H1 (cell line): ENCODE data around the gene DNAH10. TPM values are rescaled to one million over a fixed set of nuclear protein-coding genes. Genes with fewer than 3 reads are reported as not detected.

ENCODE experiments used
- CTCF ChIA-PET: fragments of 300-600 bp; sonication (Branson Sonifier 250); formaldehyde crosslinking; loops from one replicate; lab custom pipeline; 2021; ENCODE audit not compliant: partially characterized antibody; lab: Charles Lee
- POLR2A ChIA-PET: fragments of 300-600 bp; sonication (Branson Sonifier 250); formaldehyde crosslinking; loops from one replicate; lab custom pipeline; 2021; ENCODE audit warnings: inconsistent platforms; ENCODE audit not compliant: partially characterized antibody; lab: Charles Lee
- DNase-seq, 2 experiments: peaks; one replicate each; pipeline versions ENCODE4 v3.0.0 to v3.0.0-alpha.2; 2010 to 2022; ENCODE audit warnings: low spot score in 2 of 2, low read depth in 1 of 2, mixed read lengths in 1 of 2
- FAIRE-seq: peaks from 2 replicates; lab custom pipeline; 2011; peaks lifted over from hg19 to GRCh38; lab: Jason Lieb, UNC
- H2AFZ ChIP-seq: 2 replicates; pipeline ENCODE4 v1.8.1; 2012; ENCODE audit warnings: low read length, inconsistent platforms
- H2AK5ac ChIP-seq: 2 replicates; pipeline ENCODE4 v1.6.1; 2013; ENCODE audit warnings: low read depth, low read length
- H2BK120ac ChIP-seq: replicated peaks from 2 replicates; pipeline ENCODE3; 2013; ENCODE audit warnings: low read depth, low read length, inconsistent platforms
- H2BK12ac ChIP-seq: 2 replicates; pipeline ENCODE4 v1.6.1; 2013; ENCODE audit warnings: low read depth, low read length
- H2BK15ac ChIP-seq: 2 replicates; pipeline ENCODE4 v1.6.1; 2013; ENCODE audit warnings: low read length
- H2BK20ac ChIP-seq: 2 replicates; pipeline ENCODE4 v1.6.1; 2013; ENCODE audit warnings: low read length
- H2BK5ac ChIP-seq: 2 replicates; pipeline ENCODE4 v1.6.1; 2013; ENCODE audit warnings: low read depth, low read length
- H3K14ac ChIP-seq: 2 replicates; pipeline ENCODE4 v1.6.1; 2013; ENCODE audit warnings: inconsistent platforms; ENCODE audit not compliant: insufficient read length
- H3K18ac ChIP-seq: 2 replicates; pipeline ENCODE4 v1.6.1; 2013; ENCODE audit warnings: low read length; ENCODE audit errors: extremely low read depth
- H3K23ac ChIP-seq: 2 replicates; pipeline ENCODE4 v1.6.1; 2013; ENCODE audit warnings: inconsistent platforms; ENCODE audit not compliant: insufficient read length
- H3K23me2 ChIP-seq: 2 replicates; pipeline ENCODE4 v1.6.1; 2013; ENCODE audit warnings: low read depth, low read length
- H3K27ac ChIP-seq: 2 replicates; pipeline ENCODE4 v1.6.1; 2011; ENCODE audit warnings: low read depth, low read length, inconsistent platforms
- H3K27me3 ChIP-seq, 4 experiments: replicated peaks in 1 of 4; 1 replicate in 1 of 4; 2 replicates in 3 of 4; pipeline versions ENCODE4 v1.6.1 to v1.8.1; 2011 to 2013; ENCODE audit warnings: low read length in 3 of 4, mild to moderate bottlenecking in 3 of 4, inconsistent platforms in 2 of 4, mixed read lengths in 2 of 4, moderate library complexity in 1 of 4; ENCODE audit not compliant: control insufficient read depth in 3 of 4, insufficient read depth in 3 of 4; ENCODE audit errors: extremely low read depth in 1 of 4
- H3K36me3 ChIP-seq, 4 experiments: 2 replicates each; pipeline versions ENCODE4 v1.6.1 to v1.8.1; 2011 to 2013; ENCODE audit warnings: mild to moderate bottlenecking in 4 of 4, low read length in 3 of 4, moderate library complexity in 2 of 4, control low read depth in 1 of 4, inconsistent platforms in 1 of 4; ENCODE audit not compliant: insufficient read depth in 4 of 4, control insufficient read depth in 2 of 4
- H3K4ac ChIP-seq: replicated peaks from 2 replicates; pipeline ENCODE3; 2013; ENCODE audit warnings: low read length, low read depth, mixed read lengths, inconsistent platforms; ENCODE audit not compliant: insufficient read length
- H3K4me1 ChIP-seq, 4 experiments: replicated peaks in 1 of 4; 1 replicate in 1 of 4; 2 replicates in 3 of 4; pipeline versions ENCODE4 v1.6.1 to v1.8.1; 2011 to 2013; ENCODE audit warnings: low read length in 3 of 4, inconsistent platforms in 2 of 4, mixed read lengths in 1 of 4; ENCODE audit not compliant: insufficient read depth in 4 of 4, control insufficient read depth in 3 of 4
- H3K4me2 ChIP-seq, 2 experiments: 2 replicates each; pipeline versions ENCODE4 v1.6.1 to v1.8.1; 2011 to 2013; ENCODE audit warnings: low read depth in 2 of 2, low read length in 2 of 2, control low read depth in 1 of 2, inconsistent platforms in 1 of 2, mild to moderate bottlenecking in 1 of 2; ENCODE audit not compliant: insufficient read depth in 1 of 2
- H3K4me3 ChIP-seq, 4 experiments: fragments of 200-600, 300-600 bp in 1 of 4; sonication (generic), shearing (Covaris generic), sonication (Bioruptor Twin) in 1 of 4; 2 replicates each; pipeline versions ENCODE4 v1.5.1 to v1.8.1; 2011 to 2016; ENCODE audit warnings: low read length in 4 of 4, low read depth in 3 of 4, control low read depth in 2 of 4, inconsistent platforms in 2 of 4, mild to moderate bottlenecking in 2 of 4, mixed read lengths in 1 of 4, moderate library complexity in 1 of 4; ENCODE audit not compliant: insufficient read depth in 2 of 4; ENCODE audit errors: extremely low read depth in 1 of 4
- H3K56ac ChIP-seq: replicated peaks from 2 replicates; pipeline ENCODE3; 2013; ENCODE audit warnings: low read depth, mild to moderate bottlenecking, mixed read lengths, low read length, inconsistent platforms; ENCODE audit not compliant: insufficient read length
- H3K79me1 ChIP-seq: 2 replicates; pipeline ENCODE4 v1.6.1; 2013; ENCODE audit warnings: low read depth, low read length, control low read depth
- H3K79me2 ChIP-seq, 2 experiments: 2 replicates each; pipeline versions ENCODE4 v1.6.1 to v1.8.1; 2012 to 2013; ENCODE audit warnings: low read length in 2 of 2, mild to moderate bottlenecking in 2 of 2, inconsistent platforms in 1 of 2; ENCODE audit not compliant: insufficient read depth in 2 of 2, control insufficient read depth in 1 of 2
- H3K9ac ChIP-seq, 4 experiments: replicated peaks in 1 of 4; 1 replicate in 1 of 4; 2 replicates in 3 of 4; pipeline versions ENCODE4 v1.6.1 to v1.8.1; 2011 to 2013; ENCODE audit warnings: low read depth in 3 of 4, low read length in 3 of 4, control low read depth in 2 of 4, mild to moderate bottlenecking in 2 of 4, moderate library complexity in 2 of 4, inconsistent platforms in 1 of 4; ENCODE audit errors: extremely low read depth in 1 of 4
- H3K9me3 ChIP-seq, 2 experiments: 2 replicates each; pipeline versions ENCODE4 v1.6.1 to v1.8.1; 2012 to 2013; ENCODE audit warnings: mild to moderate bottlenecking in 2 of 2, moderate library complexity in 2 of 2, control low read depth in 1 of 2, inconsistent platforms in 1 of 2, low read depth in 1 of 2, low read length in 1 of 2, mixed read lengths in 1 of 2; ENCODE audit not compliant: insufficient read depth in 2 of 2
- H4K20me1 ChIP-seq, 2 experiments: replicated peaks in 1 of 2; 2 replicates each; pipeline versions ENCODE3 to v1.8.1; 2011 to 2013; ENCODE audit warnings: inconsistent platforms in 2 of 2, low read length in 2 of 2, mild to moderate bottlenecking in 1 of 2; ENCODE audit not compliant: insufficient read depth in 2 of 2, control insufficient read depth in 1 of 2
- H4K5ac ChIP-seq: 2 replicates; pipeline ENCODE4 v1.6.1; 2013; ENCODE audit warnings: low read length, low read depth, mixed read lengths, inconsistent platforms; ENCODE audit not compliant: insufficient read length
- H4K8ac ChIP-seq: 2 replicates; pipeline ENCODE4 v1.8.0; 2013; ENCODE audit warnings: mild to moderate bottlenecking, moderate library complexity, low read length, inconsistent platforms; ENCODE audit not compliant: insufficient read depth; ENCODE audit errors: extremely low read depth
- H4K91ac ChIP-seq: replicated peaks from 2 replicates; pipeline ENCODE3; 2013; ENCODE audit warnings: low read length, mixed read lengths, inconsistent platforms; ENCODE audit not compliant: insufficient read length
- BCL11A ChIP-seq, 2 experiments: IDR thresholded peaks; one replicate each; pipeline ENCODE4 v1.6.1; 2011; ENCODE audit warnings: low read depth in 2 of 2, low read length in 2 of 2, mild to moderate bottlenecking in 2 of 2
- CHD1 ChIP-seq: IDR thresholded peaks from 2 replicates; pipeline ENCODE4 v1.6.1; 2012; ENCODE audit warnings: low read depth, low read length, improper control_type of control experiment
- EGR1 ChIP-seq: IDR thresholded peaks from 2 replicates; pipeline ENCODE4 v1.6.1; 2011; ENCODE audit warnings: low read depth, low read length, borderline replicate concordance
- FOSL1 ChIP-seq: IDR thresholded peaks from 2 replicates; pipeline ENCODE4 v1.6.1; 2011; ENCODE audit warnings: mild to moderate bottlenecking, low read depth, low read length, moderate library complexity; ENCODE audit not compliant: insufficient read depth
- MAFK ChIP-seq: IDR thresholded peaks from 2 replicates; pipeline ENCODE4 v1.6.1; 2012; ENCODE audit warnings: low read depth, mild to moderate bottlenecking, improper control_type of control experiment, low read length
- RNF2 ChIP-seq: fragments of 200-900, 300-1000 bp; sonication (generic); IDR thresholded peaks from 2 replicates; pipeline ENCODE4 v1.7.1; 2016; ENCODE audit warnings: borderline replicate concordance, low read depth, mild to moderate bottlenecking, antibody characterized with exemption, low read length; ENCODE audit not compliant: poor library complexity, severe bottlenecking; ENCODE audit errors: missing control alignments
- SIN3A ChIP-seq, 2 experiments: IDR thresholded peaks in 1 of 2; conservative IDR thresholded peaks in 1 of 2; 2 replicates each; pipeline ENCODE4 v1.6.1; 2011 to 2012; ENCODE audit warnings: low read length in 2 of 2, improper control_type of control experiment in 1 of 2, low read depth in 1 of 2, mild to moderate bottlenecking in 1 of 2
- SP4 ChIP-seq: IDR thresholded peaks from 2 replicates; pipeline ENCODE4 v1.6.1; 2012; ENCODE audit warnings: low read length, inconsistent platforms
- SRF ChIP-seq: IDR thresholded peaks from 2 replicates; pipeline ENCODE4 v1.6.1; 2011; ENCODE audit warnings: mild to moderate bottlenecking, low read depth, low read length, moderate library complexity
- TEAD4 ChIP-seq: IDR thresholded peaks from 2 replicates; pipeline ENCODE4 v1.6.1; 2012; ENCODE audit warnings: low read depth, low read length, inconsistent platforms, mixed read lengths
- ZNF274 ChIP-seq: IDR thresholded peaks from 2 replicates; pipeline ENCODE4 v1.7.0; 2012; ENCODE audit warnings: low read length, borderline replicate concordance; ENCODE audit errors: extremely low read depth
- WGBS, 2 experiments: shearing (Covaris generic) in 1 of 2; methylation state at CpG; one replicate each; pipeline versions ENCODE4 v1.1.6 to v1.1.7; 2013 to 2015; ENCODE audit warnings: low lambda C conversion rate in 2 of 2, mixed read lengths in 2 of 2, inconsistent platforms in 1 of 2, low coverage in 1 of 2, missing lambda C conversion rate in 1 of 2; ENCODE audit not compliant: insufficient replicate concordance in 2 of 2, insufficient coverage in 1 of 2, insufficient read length in 1 of 2; ENCODE audit errors: extremely low coverage in 1 of 2, missing lambda C conversion rate in 1 of 2; 5-methylcytosine and 5-hydroxymethylcytosine counted together
- polyA plus RNA-seq, 7 experiments: library from polyadenylated mRNA; depleted of rRNA in 3 of 7; stranded (reverse) in 5 of 7; unstranded in 2 of 7; fragments of >200 nt in 5 of 7; fragments of 200-250 nt in 2 of 7; gene quantifications; 1 replicate in 5 of 7; 2 replicates in 1 of 7; 4 replicates in 1 of 7; pipeline versions ENCODE4 v1.2.1 to v1.2.3, GENCODE V29; 2011 to 2013; ENCODE audit warnings: missing spikeins in 2 of 7, mixed read lengths in 2 of 7
- total RNA-seq: library from RNA; stranded (reverse); fragmentation: NEBNext Ultra II Directional; extraction: Animal tissue kit (Norgen Biotek cat#: 25700); gene quantifications from 2 replicates; pipeline ENCODE4 v1.2.1, GENCODE V29; 2021
- TF ChIP-seq, protein P1 (sequence below): IDR thresholded peaks from 2 replicates; pipeline ENCODE4 v1.6.1; 2012; ENCODE audit warnings: inconsistent platforms

DNAH10 gene
- total and polyA plus RNA-seq, 2 of the 8 experiments (the other 6 are each of a cell fraction or from before 2014, with no cell fraction given) = 0.02 to 0.24 TPM

DNA sequence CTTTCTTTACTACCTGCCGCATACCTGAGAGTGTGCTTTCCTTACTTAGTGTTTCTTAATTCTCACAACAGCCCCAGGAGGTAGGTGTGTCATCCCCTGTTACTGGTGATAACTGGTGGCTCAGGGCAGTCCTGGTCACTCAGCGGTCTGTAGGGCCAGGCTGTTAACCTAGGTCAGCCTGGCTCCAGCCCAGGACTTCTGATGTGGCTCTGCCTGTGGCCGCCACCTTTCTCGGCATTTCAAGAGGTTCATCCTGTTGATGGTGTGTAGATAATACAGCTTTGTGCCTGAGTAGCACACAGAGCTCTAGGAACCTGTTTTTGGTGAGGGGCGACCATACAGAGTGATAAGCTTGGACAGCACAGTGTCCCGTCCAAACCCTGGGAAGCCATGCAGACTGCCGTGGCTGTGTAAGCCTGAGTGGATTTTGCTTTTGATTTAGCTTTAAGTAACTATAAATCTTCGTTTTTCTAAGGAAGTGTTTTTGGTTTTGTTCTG is 11.9 kb upstream of the DNAH10 start:
- Histone ChIP-seq H2BK15ac (no peak overlapping the region), H2AK5ac (no peak overlapping the region), H3K79me2 (no peaks in the 10 kb centered on the region), H4K20me1 (peaks cover 7 to 13% of the 10 kb centered on the region in 2 experiments), H4K8ac (no peak overlapping the region), H2BK20ac (no peak overlapping the region), H3K14ac (no peak overlapping the region), H3K23ac (no peak overlapping the region), H2BK120ac (no peak overlapping the region), H3K18ac (no peak overlapping the region), H2BK5ac (no peak overlapping the region; the same call in 1 of the 2 replicates), H3K79me1 (no peaks in the 10 kb centered on the region; the same call in 1 of the 2 replicates), H4K5ac (no peak overlapping the region), H3K27me3 (no peaks in the 10 kb centered on the region), H3K23me2 (no peaks in the 10 kb centered on the region), H2BK12ac (no peak overlapping the region), H3K4me2 (no peak overlapping the region), H3K4me3 (no peak overlapping the region), H3K27ac (no peak overlapping the region), H3K4ac (no peak overlapping the region), H3K36me3 (peaks cover 13 to 81% (median 52%) of the 10 kb centered on the region in 4 experiments), H3K56ac (no peak overlapping the region), H2AFZ (no peak overlapping the region), H3K9ac (no peak overlapping the region), H3K4me1 (no peaks in the 10 kb centered on the region), H3K9me3 (no peaks in the 10 kb centered on the region), H4K91ac (no peak overlapping the region)
- DNase-seq = no peak
- CTCF ChIA-PET = interaction anchor here (0.7 to 1.0 kb wide), 2 partner anchors 9 to 11 kb away, joined by 3 read pairs; no protein-coding TSS in a partner anchor
- FAIRE-seq = no peak
- WGBS, 2 experiments = 88% methylated on average over 8 of the region's 8 CpGs; no CpG with 5 or more reads in 1 of the 2 experiments
- POLR2A ChIA-PET = interaction anchor here (1.5 to 3.0 kb wide), 3 partner anchors 12 to 38 kb away, joined by 4 to 9 read pairs (median 8); partner anchors contain the start of genes ATP6V0A2 and DNAH10
- TF ChIP-seq BCL11A (IDR thresholded peaks at IDR 0.05; ENCODE audit: low read depth in 2 of 2, low read length in 2 of 2) = no peak
- TF ChIP-seq SP4 = no peak
- TF ChIP-seq ZNF274 = no peak
- no peak for TF ChIP-seq FOSL1
- no peak for TF ChIP-seq TEAD4
- no peak for TF ChIP-seq SRF
- TF ChIP-seq SIN3A (conservative IDR thresholded peaks at IDR 0.05 in 1 of 2, IDR thresholded peaks at IDR 0.05 in 1 of 2; ENCODE audit: low read depth in 1 of 2, low read length in 2 of 2) = no peak
- no peak for TF ChIP-seq EGR1
- TF ChIP-seq RNF2 = no peak
- TF ChIP-seq, protein P1, sequence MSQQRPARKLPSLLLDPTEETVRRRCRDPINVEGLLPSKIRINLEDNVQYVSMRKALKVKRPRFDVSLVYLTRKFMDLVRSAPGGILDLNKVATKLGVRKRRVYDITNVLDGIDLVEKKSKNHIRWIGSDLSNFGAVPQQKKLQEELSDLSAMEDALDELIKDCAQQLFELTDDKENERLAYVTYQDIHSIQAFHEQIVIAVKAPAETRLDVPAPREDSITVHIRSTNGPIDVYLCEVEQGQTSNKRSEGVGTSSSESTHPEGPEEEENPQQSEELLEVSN = no peak
- no peak for TF ChIP-seq MAFK
- no peak for TF ChIP-seq CHD1
